ENCODE measurements around the gene ATL1. TPM values are rescaled to one million over a fixed set of nuclear protein-coding genes. Genes with fewer than 3 reads are reported as not detected.

ATL1 gene
- total and polyA plus RNA-seq, 2 of the 8 experiments (the other 6 are each of a cell fraction or from before 2014, with no cell fraction given): 4.0 to 5.9 TPM

GRCh38 chr14:50649691-50650090 lies 89.7 kb downstream of the ATL1 start (continued):
- TF ChIP-seq CTCF (IDR thresholded peaks at IDR 0.05; ENCODE audit: control extremely low read depth in 1 of 3, insufficient read depth in 1 of 3, low read depth in 1 of 3, low read length in 3 of 3): no peak

Data from H1 (cell line).